Activated naive CD4-positive, alpha-beta T cell treated with anti-CD3 and anti-CD28 coated beads, Interleukin-2, amount 10 ng/mL, durations not matched to agents 7 days and 5 days (primary cell): ENCODE results near the gene SLC25A25.

Source experiments
- CTCF ChIA-PET: fragments of 350-600 bp; sonication (Branson Sonifier 250); formaldehyde crosslinking; loops from one replicate; lab custom pipeline; 2021; ENCODE audit warnings: antibody characterized with exemption; lab: Charles Lee
- DNase-seq: peaks from one replicate; pipeline ENCODE4 v3.0.0-alpha.2; 2020
- H3K27ac Mint-ChIP-seq: one replicate; pipeline ENCODE4 v1.8.0; 2021; ENCODE audit warnings: mild to moderate bottlenecking, moderate library complexity, mixed read lengths
- H3K27me3 Mint-ChIP-seq: one replicate; pipeline ENCODE4 v1.8.0; 2021; ENCODE audit warnings: mild to moderate bottlenecking, mixed read lengths
- H3K36me3 Mint-ChIP-seq: one replicate; pipeline ENCODE4 v1.8.0; 2021; ENCODE audit warnings: mixed read lengths
- H3K4me1 Mint-ChIP-seq: one replicate; pipeline ENCODE4 v1.8.0; 2021; ENCODE audit warnings: mixed read lengths
- H3K4me3 Mint-ChIP-seq: one replicate; pipeline ENCODE4 v1.8.0; 2021; ENCODE audit warnings: mild to moderate bottlenecking, moderate library complexity, mixed read lengths
- H3K9me3 Mint-ChIP-seq: one replicate; pipeline ENCODE4 v1.8.0; 2021; ENCODE audit warnings: mixed read lengths

Gene SLC25A25

GRCh38 chr9:128120061-128120740, 52.2 kb downstream of the SLC25A25 start:
- H3K4me3 Mint-ChIP-seq: no peak overlapping the region
- no peak overlapping the region for H3K27ac Mint-ChIP-seq
- H3K36me3 Mint-ChIP-seq: peaks cover 7% of the 10 kb centered on the region
- no peaks in the 10 kb centered on the region for H3K27me3 Mint-ChIP-seq
- CTCF ChIA-PET: interaction anchor here (0.6 to 1.0 kb wide), 3 partner anchors 43 to 110 kb away, joined by 3 to 4 read pairs (median 3); no protein-coding TSS in a partner anchor
- H3K9me3 Mint-ChIP-seq: no peaks in the 10 kb centered on the region
- H3K4me1 Mint-ChIP-seq: peaks cover 14% of the 10 kb centered on the region
- no peak for DNase-seq

- no peak overlapping the region for H3K4me3 Mint-ChIP-seq
- peaks cover 21% of the 10 kb centered on the region for H3K4me1 Mint-ChIP-seq
- peaks cover 11% of the 10 kb centered on the region for H3K36me3 Mint-ChIP-seq
- DNase-seq: no peak
- CTCF ChIA-PET: interaction anchor here (0.6 kb wide), 1 partner anchor 109 kb away, joined by 4 read pairs; no protein-coding TSS in a partner anchor
- no peak overlapping the region for H3K27ac Mint-ChIP-seq
- no peaks in the 10 kb centered on the region for H3K9me3 Mint-ChIP-seq
- no peaks in the 10 kb centered on the region for H3K27me3 Mint-ChIP-seq
Observed at GRCh38 chr9:128120741-128121465, 52.9 kb downstream of the SLC25A25 start.

GRCh38 chr9:128121466-128121810, 53.4 kb downstream of the SLC25A25 start:
- no peak for DNase-seq
- H3K27ac Mint-ChIP-seq: no peak overlapping the region
- peaks cover 26% of the 10 kb centered on the region for H3K4me1 Mint-ChIP-seq
- no peaks in the 10 kb centered on the region for H3K27me3 Mint-ChIP-seq
- CTCF ChIA-PET: no interaction called here
- H3K4me3 Mint-ChIP-seq: no peak overlapping the region
- H3K9me3 Mint-ChIP-seq: no peaks in the 10 kb centered on the region
- H3K36me3 Mint-ChIP-seq: peaks cover 15% of the 10 kb centered on the region

- CTCF ChIA-PET: no interaction called here
- Mint-ChIP-seq H3K9me3 (no peaks in the 10 kb centered on the region), H3K36me3 (peaks cover 15% of the 10 kb centered on the region), H3K27me3 (no peaks in the 10 kb centered on the region), H3K4me1 (peaks cover 27% of the 10 kb centered on the region), H3K4me3 (no peak overlapping the region), H3K27ac (no peak overlapping the region)
- no peak for DNase-seq
Observed at GRCh38 chr9:128121924-128122808, 54.1 kb downstream of the SLC25A25 start.

- no peak for DNase-seq
- CTCF ChIA-PET: no interaction called here
- H3K4me1 Mint-ChIP-seq: peaks cover 23% of the 10 kb centered on the region
- peaks cover under 1% of the 10 kb centered on the region for H3K27me3 Mint-ChIP-seq
- peaks cover 15% of the 10 kb centered on the region for H3K36me3 Mint-ChIP-seq
- H3K4me3 Mint-ChIP-seq: no peak overlapping the region
- H3K27ac Mint-ChIP-seq: no peak overlapping the region
- no peaks in the 10 kb centered on the region for H3K9me3 Mint-ChIP-seq
Observed at GRCh38 chr9:128122809-128123175, 54.8 kb downstream of the SLC25A25 start.

- no peak for DNase-seq
- H3K4me3 Mint-ChIP-seq: no peak overlapping the region
- no peak overlapping the region for H3K27ac Mint-ChIP-seq
- CTCF ChIA-PET: interaction anchor here (1.1 to 1.5 kb wide), 3 partner anchors 11 to 168 kb away, joined by 3 to 6 read pairs (median 5); no protein-coding TSS in a partner anchor
- peaks cover 19% of the 10 kb centered on the region for H3K36me3 Mint-ChIP-seq
- no peaks in the 10 kb centered on the region for H3K9me3 Mint-ChIP-seq
- peaks cover 4% of the 10 kb centered on the region for H3K27me3 Mint-ChIP-seq
- H3K4me1 Mint-ChIP-seq: peaks cover 24% of the 10 kb centered on the region
Observed at GRCh38 chr9:128123451-128124080, 55.5 kb downstream of the SLC25A25 start.

- DNase-seq: no peak
- CTCF ChIA-PET: interaction anchor here (0.8 to 1.5 kb wide), 14 partner anchors 11 to 217 kb away, joined by 3 to 6 read pairs (median 4); no protein-coding TSS in a partner anchor
- Mint-ChIP-seq H3K4me3 (no peak overlapping the region), H3K4me1 (peaks cover 30% of the 10 kb centered on the region), H3K27me3 (peaks cover 4% of the 10 kb centered on the region), H3K9me3 (no peaks in the 10 kb centered on the region), H3K36me3 (peaks cover 21% of the 10 kb centered on the region), H3K27ac (no peak overlapping the region)
Observed at GRCh38 chr9:128124451-128124850, 56.4 kb downstream of the SLC25A25 start.

- H3K9me3 Mint-ChIP-seq: no peaks in the 10 kb centered on the region
- peak overlapping the region; percentile 80 for H3K4me3 Mint-ChIP-seq
- H3K36me3 Mint-ChIP-seq: peaks cover 21% of the 10 kb centered on the region
- H3K27ac Mint-ChIP-seq: peak overlapping the region; percentile 62
- CTCF ChIA-PET: interaction anchor here (0.8 to 1.7 kb wide), 18 partner anchors 8 to 216 kb away, joined by 3 to 22 read pairs (median 4); no protein-coding TSS in a partner anchor
- peak; percentile 71 for DNase-seq
- H3K27me3 Mint-ChIP-seq: peaks cover 4% of the 10 kb centered on the region
- H3K4me1 Mint-ChIP-seq: peaks cover 34% of the 10 kb centered on the region
Observed at GRCh38 chr9:128124873-128125579, 57.0 kb downstream of the SLC25A25 start.

GRCh38 chr9:128125580-128126354, 57.7 kb downstream of the SLC25A25 start:
- peaks cover 34% of the 10 kb centered on the region for H3K4me1 Mint-ChIP-seq
- no peak for DNase-seq
- H3K4me3 Mint-ChIP-seq: peak overlapping the region; percentile 80
- CTCF ChIA-PET: interaction anchor here (0.8 to 1.7 kb wide), 14 partner anchors 9 to 215 kb away, joined by 3 to 22 read pairs (median 3); no protein-coding TSS in a partner anchor
- peak overlapping the region; percentile 77 for H3K27ac Mint-ChIP-seq
- H3K27me3 Mint-ChIP-seq: peaks cover 7% of the 10 kb centered on the region
- no peaks in the 10 kb centered on the region for H3K9me3 Mint-ChIP-seq
- H3K36me3 Mint-ChIP-seq: peaks cover 21% of the 10 kb centered on the region

- no peaks in the 10 kb centered on the region for H3K9me3 Mint-ChIP-seq
- peak within 1 kb of the TSS; percentile 99 for H3K27ac Mint-ChIP-seq
- H3K4me1 Mint-ChIP-seq: peaks cover 34% of the 10 kb centered on the region
- CTCF ChIA-PET: interaction anchor here (1.1 kb wide), 1 partner anchor 10 kb away, joined by 4 read pairs; no protein-coding TSS in a partner anchor
- peak within 1 kb of the TSS; percentile 97 for H3K4me3 Mint-ChIP-seq
- H3K36me3 Mint-ChIP-seq: peaks cover 21% of the 10 kb centered on the region
- peaks cover 25% of the 10 kb centered on the region for H3K27me3 Mint-ChIP-seq
- peak; percentile 83 for DNase-seq
Observed at GRCh38 chr9:128127568-128127989, 59.5 kb downstream of the SLC25A25 start, which contains the start of gene PTGES2. Gene PTGES2, minus strand, starts transcription at chr9:128127729. Its CDS starts 12 bp downstream, at chr9:128127717.

- Mint-ChIP-seq H3K4me1 (peaks cover 39% of the 10 kb centered on the region), H3K4me3 (peak overlapping the region; percentile 97), H3K36me3 (peaks cover 19% of the 10 kb centered on the region), H3K9me3 (no peaks in the 10 kb centered on the region), H3K27ac (peak overlapping the region; percentile 99), H3K27me3 (peaks cover 31% of the 10 kb centered on the region)
- CTCF ChIA-PET: interaction anchor here (0.5 to 1.9 kb wide), 7 partner anchors 11 to 18 kb away, joined by 3 to 7 read pairs (median 3); no protein-coding TSS in a partner anchor
- peak; percentile 87 for DNase-seq
Observed at GRCh38 chr9:128127990-128128835, 60.2 kb downstream of the SLC25A25 start.
